Measurements from ENCODE around the gene COP1. TPM values are rescaled to one million over a fixed set of nuclear protein-coding genes. Genes with fewer than 3 reads are reported as not detected.
A peak's percentile ranks its signal among the peaks of the same experiment; 100 is the strongest.

The COP1 gene
- total RNA-seq, 1 donor from 2014 or later: 39.1 TPM

DNA sequence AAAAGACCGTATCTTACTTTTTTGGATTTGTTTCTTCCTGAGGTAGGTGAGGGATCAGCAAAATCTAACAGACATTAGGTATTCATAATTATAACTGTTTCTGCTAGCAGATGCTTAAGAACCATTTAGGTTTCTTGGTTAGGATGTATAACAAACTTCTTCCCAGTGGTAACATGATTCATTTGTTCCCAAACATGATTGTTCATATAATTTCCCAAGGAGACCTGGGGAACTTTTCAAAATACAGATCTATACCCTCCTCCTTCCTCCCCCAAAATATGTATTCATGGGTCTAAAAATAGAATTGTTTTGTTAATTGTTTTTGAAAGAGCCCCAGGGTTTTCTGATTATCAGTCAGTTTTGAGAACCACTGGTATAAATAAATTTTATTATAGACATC, 228.2 kb downstream of the COP1 start:
- H3K27me3 Mint-ChIP-seq (ENCODE audit: unreplicated experiment): no peaks in the 10 kb centered on the region
- TF ChIP-seq, protein P1, sequence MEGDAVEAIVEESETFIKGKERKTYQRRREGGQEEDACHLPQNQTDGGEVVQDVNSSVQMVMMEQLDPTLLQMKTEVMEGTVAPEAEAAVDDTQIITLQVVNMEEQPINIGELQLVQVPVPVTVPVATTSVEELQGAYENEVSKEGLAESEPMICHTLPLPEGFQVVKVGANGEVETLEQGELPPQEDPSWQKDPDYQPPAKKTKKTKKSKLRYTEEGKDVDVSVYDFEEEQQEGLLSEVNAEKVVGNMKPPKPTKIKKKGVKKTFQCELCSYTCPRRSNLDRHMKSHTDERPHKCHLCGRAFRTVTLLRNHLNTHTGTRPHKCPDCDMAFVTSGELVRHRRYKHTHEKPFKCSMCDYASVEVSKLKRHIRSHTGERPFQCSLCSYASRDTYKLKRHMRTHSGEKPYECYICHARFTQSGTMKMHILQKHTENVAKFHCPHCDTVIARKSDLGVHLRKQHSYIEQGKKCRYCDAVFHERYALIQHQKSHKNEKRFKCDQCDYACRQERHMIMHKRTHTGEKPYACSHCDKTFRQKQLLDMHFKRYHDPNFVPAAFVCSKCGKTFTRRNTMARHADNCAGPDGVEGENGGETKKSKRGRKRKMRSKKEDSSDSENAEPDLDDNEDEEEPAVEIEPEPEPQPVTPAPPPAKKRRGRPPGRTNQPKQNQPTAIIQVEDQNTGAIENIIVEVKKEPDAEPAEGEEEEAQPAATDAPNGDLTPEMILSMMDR (IDR thresholded peaks at IDR 0.05): no peak
- H3K36me3 Mint-ChIP-seq (ENCODE audit: unreplicated experiment): peaks cover 34% of the 10 kb centered on the region
- no peak for DNase-seq (ENCODE audit: extremely low spot score, unreplicated experiment)
- no peak overlapping the region for H3K27ac Mint-ChIP-seq (ENCODE audit: unreplicated experiment)
- H3K4me3 Mint-ChIP-seq (ENCODE audit: unreplicated experiment): no peak overlapping the region
- H3K9me3 Mint-ChIP-seq (ENCODE audit: unreplicated experiment): peaks cover 31% of the 10 kb centered on the region
- peaks cover 26% of the 10 kb centered on the region for H3K4me1 Mint-ChIP-seq (ENCODE audit: unreplicated experiment)

DNA sequence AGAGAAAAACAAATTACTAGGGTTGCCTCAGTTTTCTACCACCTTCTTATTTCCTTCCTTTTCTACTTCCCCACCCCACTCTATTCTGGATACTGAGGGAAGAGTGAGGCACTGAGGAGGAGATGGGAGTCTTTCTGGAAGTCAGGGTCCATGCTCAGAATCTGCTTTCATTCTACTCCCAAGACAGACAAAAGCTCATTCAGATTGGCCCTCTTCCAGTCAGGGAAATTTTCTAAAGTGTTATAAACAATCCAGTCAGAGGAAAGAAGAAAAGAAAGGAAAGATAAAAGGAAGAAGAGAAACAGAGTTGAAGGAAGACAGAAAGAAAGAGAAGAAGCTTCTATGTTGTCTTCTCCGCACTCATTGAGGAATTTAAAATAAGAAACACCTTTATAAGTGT, 228.6 kb downstream of the COP1 start:
- TF ChIP-seq, protein P1 (IDR thresholded peaks at IDR 0.05): no peak
- H3K9me3 Mint-ChIP-seq (ENCODE audit: unreplicated experiment): peaks cover 27% of the 10 kb centered on the region
- DNase-seq (ENCODE audit: extremely low spot score, unreplicated experiment): no peak
- no peaks in the 10 kb centered on the region for H3K27me3 Mint-ChIP-seq (ENCODE audit: unreplicated experiment)
- H3K27ac Mint-ChIP-seq (ENCODE audit: unreplicated experiment): peak overlapping the region; percentile 43
- H3K36me3 Mint-ChIP-seq (ENCODE audit: unreplicated experiment): peaks cover 33% of the 10 kb centered on the region
- no peak overlapping the region for H3K4me3 Mint-ChIP-seq (ENCODE audit: unreplicated experiment)
- peaks cover 26% of the 10 kb centered on the region for H3K4me1 Mint-ChIP-seq (ENCODE audit: unreplicated experiment)

DNA sequence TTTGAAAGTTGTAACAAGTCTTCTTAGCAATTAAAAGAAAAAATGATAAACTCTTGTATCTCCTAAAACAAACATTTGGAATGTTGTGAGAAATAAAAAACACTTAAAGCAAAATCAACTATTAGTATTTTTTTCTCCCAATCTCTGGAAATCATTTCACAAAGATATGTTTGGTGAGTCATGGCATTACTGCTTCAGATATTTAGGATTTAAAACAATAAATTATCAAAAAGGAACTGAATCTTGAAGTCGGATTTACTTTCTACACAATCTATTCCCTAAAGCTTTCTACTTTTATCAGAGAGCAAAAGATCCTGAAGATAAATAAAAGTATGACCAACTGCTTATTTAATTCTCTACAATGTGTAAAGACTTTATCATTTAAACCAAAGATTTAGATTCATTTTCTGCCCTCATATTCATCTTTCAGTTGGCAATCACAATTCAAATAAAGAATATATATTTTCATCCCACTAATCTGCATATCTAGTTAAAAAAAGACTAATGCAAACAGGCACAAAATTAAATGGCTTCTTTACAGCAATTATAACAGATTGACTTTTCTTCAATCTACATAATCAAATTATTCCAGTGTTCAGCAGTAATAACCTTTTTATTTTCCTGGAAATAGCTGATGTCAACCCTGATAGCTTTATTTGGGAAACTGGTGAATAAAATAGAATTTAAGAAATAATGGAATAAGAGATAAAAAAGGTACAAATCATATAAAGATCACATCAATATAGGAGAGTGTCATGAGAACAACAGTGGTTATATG, 230.0 kb downstream of the COP1 start:
- Mint-ChIP-seq H3K36me3 (ENCODE audit: unreplicated experiment) (peaks cover 19% of the 10 kb centered on the region), H3K4me1 (ENCODE audit: unreplicated experiment) (peaks cover 26% of the 10 kb centered on the region), H3K27me3 (ENCODE audit: unreplicated experiment) (no peaks in the 10 kb centered on the region), H3K9me3 (ENCODE audit: unreplicated experiment) (peaks cover 15% of the 10 kb centered on the region), H3K27ac (ENCODE audit: unreplicated experiment) (no peak overlapping the region), H3K4me3 (ENCODE audit: unreplicated experiment) (no peak overlapping the region)
- TF ChIP-seq, protein P1 (IDR thresholded peaks at IDR 0.05): no peak
- no peak for DNase-seq (ENCODE audit: extremely low spot score, unreplicated experiment)

DNA sequence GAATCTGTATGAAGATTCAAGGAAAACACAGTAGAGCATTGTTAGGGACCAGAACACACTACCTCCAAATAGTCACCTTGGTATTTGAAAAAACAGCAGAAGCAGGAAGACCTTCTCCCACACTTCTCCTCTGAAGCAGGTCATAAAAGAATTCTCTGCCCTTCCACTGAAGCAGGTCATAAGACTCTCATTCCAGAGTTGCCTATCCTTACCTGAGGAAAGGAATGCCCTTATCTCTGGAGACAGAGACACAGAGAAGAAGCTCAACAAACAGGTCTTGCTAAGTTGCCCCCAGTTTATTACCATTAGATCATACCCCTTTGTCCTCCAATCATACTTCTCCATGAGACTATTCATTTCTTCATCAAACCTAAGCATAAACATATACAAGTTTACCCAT, 237.9 kb downstream of the COP1 start:
- DNase-seq (ENCODE audit: extremely low spot score, unreplicated experiment): no peak
- no peak overlapping the region for H3K27ac Mint-ChIP-seq (ENCODE audit: unreplicated experiment)
- H3K27me3 Mint-ChIP-seq (ENCODE audit: unreplicated experiment): no peaks in the 10 kb centered on the region
- TF ChIP-seq, protein P1 (IDR thresholded peaks at IDR 0.05): no peak
- H3K36me3 Mint-ChIP-seq (ENCODE audit: unreplicated experiment): peaks cover 19% of the 10 kb centered on the region
- no peak overlapping the region for H3K4me3 Mint-ChIP-seq (ENCODE audit: unreplicated experiment)
- H3K9me3 Mint-ChIP-seq (ENCODE audit: unreplicated experiment): peaks cover 3% of the 10 kb centered on the region
- H3K4me1 Mint-ChIP-seq (ENCODE audit: unreplicated experiment): no peaks in the 10 kb centered on the region

DNA sequence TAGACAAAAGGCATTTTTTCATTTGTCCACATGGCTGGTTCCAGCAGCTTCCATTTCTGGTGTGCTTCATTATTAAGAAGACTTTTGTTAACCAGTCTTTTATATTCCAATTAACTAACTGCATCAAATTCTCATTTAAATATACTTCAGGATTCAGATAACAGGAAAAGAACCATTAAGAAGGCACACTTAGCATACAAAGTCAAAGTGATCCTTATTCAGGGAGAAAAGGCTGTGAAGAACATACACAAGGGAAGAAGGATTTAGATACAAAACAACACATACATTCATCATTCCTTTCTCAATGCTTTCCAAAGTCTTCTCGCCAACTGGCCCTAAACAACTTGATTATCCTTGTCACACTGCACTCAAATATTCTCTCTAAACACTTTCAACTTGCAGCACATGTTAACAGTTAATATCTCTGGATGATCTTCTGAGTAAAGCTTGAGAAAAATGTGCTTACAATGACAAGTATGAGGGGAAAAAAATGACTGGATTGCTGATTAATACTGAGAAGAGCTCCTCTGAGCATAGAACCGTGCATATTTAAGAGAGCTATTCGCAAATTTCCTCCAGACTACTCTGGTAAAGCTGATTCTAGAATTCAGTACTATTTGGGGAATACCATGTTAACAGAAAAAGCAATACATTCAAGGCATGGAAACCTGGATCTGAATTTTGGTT, 238.5 kb downstream of the COP1 start:
- H3K36me3 Mint-ChIP-seq (ENCODE audit: unreplicated experiment): peaks cover 16% of the 10 kb centered on the region
- no peak overlapping the region for H3K27ac Mint-ChIP-seq (ENCODE audit: unreplicated experiment)

More for the DNA sequence above, 238.5 kb downstream of the COP1 start:
- TF ChIP-seq, protein P1 (IDR thresholded peaks at IDR 0.05): no peak
- Mint-ChIP-seq H3K27me3 (ENCODE audit: unreplicated experiment) (no peaks in the 10 kb centered on the region), H3K9me3 (ENCODE audit: unreplicated experiment) (peaks cover 3% of the 10 kb centered on the region), H3K4me3 (ENCODE audit: unreplicated experiment) (no peak overlapping the region), H3K4me1 (ENCODE audit: unreplicated experiment) (no peaks in the 10 kb centered on the region)
- DNase-seq (ENCODE audit: extremely low spot score, unreplicated experiment): no peak

Data from osteocyte (in vitro differentiated cells).